Choroid plexus epithelial cell (primary cell): ENCODE measurements around the gene MSRB2.

ENCODE experiments used
- DNase-seq: peaks from one replicate; pipeline ENCODE4 v3.0.0-alpha.2; 2010; ENCODE audit warnings: low read depth
- H3K4me3 ChIP-seq: 2 replicates; pipeline ENCODE4 v1.5.1; 2011; ENCODE audit warnings: low read depth, mild to moderate bottlenecking, control low read depth, low read length, moderate library complexity
- CTCF ChIP-seq: conservative IDR thresholded peaks from 2 replicates; pipeline ENCODE4 v1.5.1; 2011; ENCODE audit warnings: low read depth, mild to moderate bottlenecking, control low read depth, inconsistent platforms, low read length, moderate library complexity

Gene MSRB2

DNA sequence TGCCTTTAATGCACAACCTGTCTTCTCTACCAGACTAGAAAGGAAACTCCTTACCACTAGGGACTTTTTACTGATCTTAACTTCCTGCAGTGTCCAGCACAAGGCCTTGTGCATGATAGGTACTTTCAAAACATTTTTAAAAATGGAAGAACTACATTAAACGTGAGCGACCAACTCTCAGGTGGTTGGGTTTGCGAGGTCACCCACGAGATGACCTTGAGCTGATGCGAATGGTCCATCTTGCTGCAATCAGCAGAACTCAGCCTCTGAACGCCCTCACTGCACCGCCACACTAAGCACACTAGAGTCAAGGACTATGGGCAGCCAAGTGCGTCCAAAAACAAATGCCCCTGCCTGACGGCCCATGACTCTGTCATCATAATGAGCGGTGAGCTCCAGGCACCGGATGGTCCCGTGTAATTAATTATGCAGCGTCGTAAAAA is 61.9 kb downstream of the MSRB2 start:
- no peak for TF ChIP-seq CTCF
- H3K4me3 ChIP-seq, result no peak overlapping the region
- DNase-seq, result no peak

GRCh38 chr10:23157691-23158369 is 62.5 kb downstream of the MSRB2 start:
- peak; percentile 71 for DNase-seq
- peak; percentile 48 for TF ChIP-seq CTCF
- no peak overlapping the region for H3K4me3 ChIP-seq

DNA sequence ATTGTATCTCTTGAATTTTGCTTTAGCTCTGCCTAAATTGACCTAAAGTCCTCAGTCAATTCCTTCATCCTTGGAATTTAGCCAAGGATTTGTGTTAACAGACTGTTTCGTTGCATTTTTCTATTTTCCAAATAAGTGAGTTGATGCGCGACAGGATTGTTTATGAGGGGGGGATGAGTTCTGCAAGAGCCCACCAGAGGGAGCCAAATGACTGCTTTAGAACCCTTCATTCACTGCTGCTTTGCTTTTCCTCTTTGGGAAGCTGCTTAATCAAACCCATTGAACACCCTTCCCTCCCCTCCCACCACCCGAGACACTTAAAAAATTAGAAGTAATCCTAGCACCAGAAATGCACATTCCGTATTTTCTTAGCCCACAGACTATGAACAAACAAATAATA is 63.0 kb downstream of the MSRB2 start:
- H3K4me3 ChIP-seq, result no peak overlapping the region
- DNase-seq, result peak; percentile 81
- peak; percentile 92 for TF ChIP-seq CTCF

DNA sequence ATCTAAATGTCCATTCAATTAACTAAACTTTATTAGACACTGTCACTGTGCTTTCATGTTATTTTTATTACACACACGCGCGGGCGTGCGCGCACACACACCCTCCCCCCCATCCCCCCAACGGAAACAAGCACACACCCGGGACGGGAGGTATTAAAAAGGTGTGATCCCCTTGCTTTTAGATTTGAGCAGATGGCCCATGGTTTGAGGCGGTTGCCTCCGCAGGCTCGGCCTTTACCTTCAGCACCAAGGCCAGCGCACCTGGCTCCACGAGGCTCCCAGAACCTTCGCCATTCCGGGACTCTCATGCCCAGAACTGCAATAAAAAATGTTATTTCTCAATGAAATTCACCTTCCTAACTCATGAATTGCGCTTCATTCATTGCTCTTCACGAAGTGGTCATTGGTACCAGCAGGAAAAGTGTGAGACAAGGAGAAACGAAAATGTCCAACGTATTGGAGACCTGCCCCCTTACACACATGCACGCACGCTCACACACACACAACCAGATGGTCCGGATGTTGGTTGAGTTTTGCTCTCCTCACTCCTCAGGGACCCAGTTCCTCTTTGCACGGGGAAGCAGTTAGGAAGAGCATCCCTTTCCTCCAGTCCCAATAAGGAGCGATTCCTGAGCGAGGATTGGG is 76.0 kb downstream of the MSRB2 start:
- DNase-seq, result peak; percentile 53
- TF ChIP-seq CTCF, result no peak

More for the DNA sequence above, 76.0 kb downstream of the MSRB2 start:
- no peak overlapping the region for H3K4me3 ChIP-seq
